ENCODE data around the gene C22orf23. TPM values are rescaled to one million over a fixed set of nuclear protein-coding genes. Genes with fewer than 3 reads are reported as not detected.

Gene C22orf23
- total RNA-seq, 1 donor from 2014 or later = 0.30 TPM

DNA sequence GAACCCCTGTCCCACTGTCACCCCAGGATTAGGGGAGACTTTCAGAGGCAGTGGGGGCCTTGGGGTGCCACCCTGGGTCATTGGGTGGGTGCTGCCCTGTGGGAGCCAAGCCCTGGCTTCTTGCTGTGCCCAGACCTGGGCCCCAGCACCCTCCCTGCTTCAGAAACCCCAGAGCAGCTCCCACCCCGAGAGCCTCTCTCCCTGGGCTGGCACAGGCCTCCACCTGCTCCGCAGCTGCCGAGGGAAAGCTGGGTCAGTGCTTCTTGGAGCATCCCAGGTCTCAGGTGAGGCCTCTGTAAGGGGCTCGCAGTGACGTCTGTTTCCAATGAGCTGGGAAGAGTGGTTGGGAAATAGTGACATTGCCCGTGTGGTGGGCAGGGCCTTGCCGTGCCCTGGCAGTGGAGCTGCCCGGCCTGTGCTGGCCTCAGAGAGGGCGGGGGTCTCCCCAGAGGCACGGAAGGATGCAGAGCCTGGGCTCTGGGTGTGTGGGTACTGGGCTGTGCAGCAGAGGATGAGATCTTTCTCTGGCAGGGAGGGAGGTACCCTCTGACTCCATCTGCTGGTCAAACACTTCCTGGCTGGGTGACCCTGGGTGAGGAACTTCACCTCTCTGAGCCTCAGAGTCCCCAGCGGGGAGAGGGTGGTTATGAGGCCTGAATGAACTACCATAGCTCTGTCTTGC, 23.0 kb downstream of the C22orf23 start:
- intact Hi-C loops (cut with micrococcal nuclease) = no loop called here
- DNase-seq = no peak
- peak; percentile 11 for ATAC-seq

DNA sequence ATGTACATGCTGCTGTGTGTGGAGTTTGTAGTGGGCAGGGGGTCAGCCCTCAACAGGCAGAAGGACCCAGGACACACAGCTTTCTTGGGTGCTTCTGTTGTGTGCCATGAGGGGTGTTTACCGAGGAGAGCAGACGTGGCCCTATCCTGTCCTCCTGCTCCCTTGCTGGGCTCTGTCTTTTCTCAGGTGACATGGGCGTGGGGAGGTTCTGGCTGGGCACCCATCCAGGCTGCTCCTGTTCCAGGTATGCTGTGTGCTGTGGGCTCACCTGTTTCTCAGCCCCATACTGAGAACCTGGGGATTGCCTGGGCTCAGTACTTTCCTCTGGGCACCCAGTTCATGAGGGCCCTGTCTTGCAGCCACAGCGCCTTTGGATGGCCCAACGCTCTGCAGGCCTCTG, 24.0 kb downstream of the C22orf23 start:
- DNase-seq = no peak
- intact Hi-C loops (cut with micrococcal nuclease) = no loop called here
- ATAC-seq = no peak

DNA sequence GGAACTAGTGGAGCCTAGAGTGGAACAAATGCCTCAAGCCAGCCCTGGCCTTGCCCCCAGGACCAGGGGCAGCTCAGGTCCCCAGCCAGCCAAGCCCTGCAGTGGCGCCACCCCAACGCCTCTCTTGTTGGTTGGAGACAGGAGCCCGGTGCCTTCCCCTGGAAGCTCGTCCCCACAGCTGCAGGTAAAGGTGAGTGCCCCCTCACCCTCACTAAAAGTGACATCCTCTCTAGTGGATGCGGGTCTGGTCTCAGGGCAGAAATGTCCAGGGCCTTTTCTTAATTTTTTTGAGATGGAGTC, 25.8 kb downstream of the C22orf23 start:
- DNase-seq (no peak), ATAC-seq (no peak)
- intact Hi-C loops (cut with micrococcal nuclease) = no loop called here

DNA sequence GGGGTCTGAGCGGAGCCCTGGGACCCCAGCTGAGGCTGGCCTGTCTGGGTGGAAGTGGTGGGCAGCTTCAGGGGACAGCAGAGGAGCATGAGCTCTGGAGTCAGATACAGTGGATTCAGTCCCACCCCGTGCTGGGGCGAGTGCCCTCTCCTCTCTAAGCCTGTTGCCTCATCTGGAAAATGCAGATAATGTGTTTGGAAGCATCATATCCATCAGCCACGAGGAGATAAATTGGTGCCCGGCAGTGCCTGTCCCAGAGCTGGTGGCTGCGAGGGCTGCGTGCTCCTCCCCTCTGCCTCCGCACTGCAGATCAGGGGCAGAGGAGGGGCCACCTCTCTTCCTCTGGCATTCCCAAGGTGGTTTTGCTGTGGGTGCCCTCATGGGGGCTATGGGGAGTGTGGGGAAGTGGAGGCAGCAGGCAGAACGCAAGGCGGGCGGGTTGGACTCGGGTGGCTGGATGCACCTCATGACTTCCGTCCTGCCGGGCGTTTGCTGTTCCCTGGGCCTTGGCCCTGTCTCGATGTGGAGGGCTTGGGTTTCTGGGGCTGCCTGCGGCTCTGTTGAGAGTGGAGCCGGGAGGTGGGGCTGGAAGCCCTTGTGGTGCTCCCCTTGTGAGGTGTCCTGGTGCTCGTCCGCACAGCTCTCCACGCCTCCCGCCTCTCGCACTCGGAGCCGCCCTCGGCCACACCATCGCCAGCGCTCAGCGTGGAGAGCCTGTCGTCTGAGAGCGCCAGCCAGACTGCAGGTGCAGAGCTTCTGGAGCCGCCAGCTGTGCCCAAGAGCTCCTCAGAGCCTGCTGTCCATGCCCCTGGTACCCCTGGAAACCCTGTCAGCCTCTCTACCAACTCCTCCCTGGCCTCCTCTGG, 26.4 kb downstream of the C22orf23 start:
- intact Hi-C loops (cut with micrococcal nuclease) = no loop called here
- DNase-seq (no peak), ATAC-seq (no peak)

DNA sequence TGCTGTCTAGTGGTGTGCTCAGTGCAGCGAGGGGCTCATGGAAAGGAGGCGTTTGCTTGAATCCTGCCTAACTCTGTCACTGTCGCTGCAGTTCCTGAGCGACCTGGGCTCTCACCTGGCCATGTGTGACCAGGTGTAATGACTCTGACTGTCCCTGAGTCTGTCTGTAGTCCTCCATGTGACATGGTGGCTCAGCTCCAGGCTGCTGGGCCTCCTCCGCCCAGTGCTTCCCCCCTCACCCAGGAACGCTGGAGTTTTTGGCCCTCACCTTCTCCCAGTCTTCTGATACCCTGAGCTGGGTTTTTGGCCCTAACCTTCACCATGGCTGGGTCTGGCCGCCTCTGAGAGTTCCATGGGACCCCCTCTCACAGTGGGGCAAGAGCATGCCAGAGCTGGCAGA, 27.0 kb downstream of the C22orf23 start:
- DNase-seq (no peak), ATAC-seq (no peak)
- intact Hi-C loops (cut with micrococcal nuclease) = no loop called here

DNA sequence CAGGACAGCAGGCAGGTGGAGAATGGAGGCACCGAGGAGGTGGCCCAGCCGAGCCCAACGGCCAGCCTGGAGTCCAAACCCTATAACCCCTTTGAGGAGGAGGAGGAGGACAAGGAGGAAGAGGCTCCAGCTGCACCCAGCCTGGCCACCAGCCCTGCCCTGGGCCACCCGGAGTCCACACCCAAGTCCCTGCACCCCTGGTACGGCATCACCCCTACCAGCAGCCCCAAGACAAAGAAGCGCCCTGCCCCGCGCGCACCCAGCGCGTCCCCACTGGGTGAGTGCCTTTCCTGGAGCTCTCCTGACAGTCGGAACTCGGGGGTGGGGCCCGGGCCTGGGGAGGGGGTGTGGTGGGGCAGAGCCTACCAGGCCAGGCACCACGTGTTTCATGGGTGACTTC, 27.6 kb downstream of the C22orf23 start:
- intact Hi-C loops (cut with micrococcal nuclease) = no loop called here
- no peak for DNase-seq
- no peak for ATAC-seq

DNA sequence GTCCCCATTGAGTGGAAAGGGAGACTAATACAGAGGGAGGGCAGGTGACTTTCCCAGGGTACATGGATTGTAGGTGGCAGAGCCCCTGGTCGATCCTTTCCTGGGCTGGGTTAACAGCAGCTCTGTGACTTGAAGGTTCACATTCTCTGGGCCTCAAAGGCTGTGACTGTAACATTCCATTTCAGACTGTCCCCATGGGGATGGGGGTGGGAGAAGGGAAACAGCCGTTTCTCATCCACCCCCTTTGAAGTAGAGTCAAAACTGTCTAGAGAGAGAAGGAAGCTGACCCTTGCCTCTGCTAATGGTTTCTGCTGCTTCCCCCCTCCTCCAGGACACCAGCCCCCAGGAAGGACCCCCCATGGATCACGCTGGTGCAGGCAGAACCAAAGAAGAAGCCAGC, 28.1 kb downstream of the C22orf23 start:
- ATAC-seq (no peak), DNase-seq (no peak)
- intact Hi-C loops (cut with micrococcal nuclease) = no loop called here

DNA sequence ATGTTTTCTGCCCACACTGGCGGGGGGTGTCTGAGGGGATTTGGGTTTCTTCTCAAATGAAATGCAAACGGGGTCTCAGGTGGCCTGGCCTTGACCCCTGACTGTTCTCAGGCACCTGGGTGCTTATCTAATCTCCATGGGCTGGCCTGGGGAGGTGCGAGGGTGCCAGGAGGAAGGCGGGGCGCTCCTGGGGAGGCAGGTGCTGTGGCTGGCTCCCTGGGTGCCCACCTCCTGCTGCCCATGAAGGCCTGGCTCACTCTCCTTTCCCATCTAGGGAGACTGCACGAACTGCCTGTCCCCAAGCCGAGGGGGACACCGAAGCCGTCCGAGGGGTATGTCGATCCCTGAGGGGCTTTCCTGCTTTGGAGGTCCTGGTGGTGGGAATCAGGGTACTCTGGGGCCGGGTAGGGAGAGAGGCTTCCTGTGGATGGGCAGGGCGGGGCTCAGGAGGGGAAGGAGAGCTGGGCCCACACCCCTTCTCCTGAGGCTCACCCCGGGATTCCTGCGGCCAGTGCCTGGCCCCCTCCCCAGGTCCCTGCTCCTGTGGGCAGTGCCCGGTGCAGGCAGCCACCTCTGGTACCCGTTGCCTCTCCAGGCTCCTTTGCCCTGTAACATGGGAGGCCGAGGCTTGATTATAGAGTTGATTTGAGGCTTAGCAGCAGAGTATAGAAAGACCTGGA, 28.9 kb downstream of the C22orf23 start:
- ATAC-seq (no peak), DNase-seq (no peak)
- intact Hi-C loops (cut with micrococcal nuclease) = no loop called here

DNA sequence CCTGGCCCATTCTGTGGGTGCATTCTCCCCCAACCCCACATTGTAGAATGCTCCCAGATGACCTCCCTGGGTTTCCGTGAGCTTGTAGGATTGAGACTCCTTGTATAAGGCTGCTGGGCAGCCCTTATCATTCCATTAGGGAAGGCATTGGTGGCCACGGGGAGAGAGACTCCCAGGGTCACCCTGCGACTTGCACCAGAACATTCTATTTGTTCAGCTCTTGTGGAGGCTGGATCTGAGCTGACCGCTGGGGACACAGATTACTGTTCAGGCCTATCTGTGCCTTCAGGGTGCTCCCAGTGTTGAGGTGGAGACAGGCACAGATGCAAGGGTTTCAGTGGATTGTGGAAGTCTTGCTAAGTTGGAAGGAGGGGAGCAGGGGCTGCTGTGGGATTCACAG, 29.5 kb downstream of the C22orf23 start:
- intact Hi-C loops (cut with micrococcal nuclease) = no loop called here
- DNase-seq = no peak
- ATAC-seq = no peak

DNA sequence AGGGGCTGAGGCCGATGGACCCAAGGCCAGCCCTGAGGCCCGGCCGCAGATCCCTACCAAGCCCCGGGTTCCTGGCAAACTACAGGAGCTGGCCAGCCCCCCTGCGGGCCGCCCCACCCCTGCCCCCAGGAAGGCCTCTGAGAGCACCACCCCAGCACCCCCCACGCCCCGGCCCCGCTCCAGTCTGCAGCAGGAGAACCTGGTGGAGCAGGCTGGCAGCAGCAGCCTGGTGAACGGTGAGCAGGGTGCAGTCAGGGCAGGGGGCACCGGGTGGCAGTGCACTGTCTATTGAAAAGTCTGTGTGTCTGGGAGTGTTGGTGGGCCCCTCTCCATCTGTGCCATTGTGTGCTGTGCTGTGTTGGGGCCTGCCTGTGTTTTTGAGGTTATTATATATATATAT, 31.2 kb downstream of the C22orf23 start:
- ATAC-seq = no peak
- no peak for DNase-seq
- intact Hi-C loops (cut with micrococcal nuclease) = no loop called here

DNA sequence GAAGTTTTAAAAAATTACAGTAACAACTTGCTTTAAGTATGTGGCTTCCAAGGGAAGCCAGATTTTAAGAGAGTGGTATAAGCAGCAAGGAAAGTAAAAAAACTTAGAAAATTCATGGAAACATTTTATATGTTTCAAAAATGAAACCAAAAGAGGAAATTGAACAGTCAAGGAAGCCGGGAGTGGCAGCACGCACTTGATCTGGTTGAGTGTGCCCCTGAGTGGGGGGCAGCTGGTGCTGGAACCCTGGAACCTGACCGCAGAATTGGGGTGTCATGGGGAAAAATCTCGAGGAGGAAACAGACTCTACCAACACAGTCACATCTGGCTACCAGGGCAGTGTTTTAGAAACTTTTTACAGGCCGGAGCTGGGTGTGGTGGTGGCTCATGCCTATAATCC, 33.3 kb downstream of the C22orf23 start:
- no peak for ATAC-seq
- intact Hi-C loops (cut with micrococcal nuclease) = no loop called here
- no peak for DNase-seq

DNA sequence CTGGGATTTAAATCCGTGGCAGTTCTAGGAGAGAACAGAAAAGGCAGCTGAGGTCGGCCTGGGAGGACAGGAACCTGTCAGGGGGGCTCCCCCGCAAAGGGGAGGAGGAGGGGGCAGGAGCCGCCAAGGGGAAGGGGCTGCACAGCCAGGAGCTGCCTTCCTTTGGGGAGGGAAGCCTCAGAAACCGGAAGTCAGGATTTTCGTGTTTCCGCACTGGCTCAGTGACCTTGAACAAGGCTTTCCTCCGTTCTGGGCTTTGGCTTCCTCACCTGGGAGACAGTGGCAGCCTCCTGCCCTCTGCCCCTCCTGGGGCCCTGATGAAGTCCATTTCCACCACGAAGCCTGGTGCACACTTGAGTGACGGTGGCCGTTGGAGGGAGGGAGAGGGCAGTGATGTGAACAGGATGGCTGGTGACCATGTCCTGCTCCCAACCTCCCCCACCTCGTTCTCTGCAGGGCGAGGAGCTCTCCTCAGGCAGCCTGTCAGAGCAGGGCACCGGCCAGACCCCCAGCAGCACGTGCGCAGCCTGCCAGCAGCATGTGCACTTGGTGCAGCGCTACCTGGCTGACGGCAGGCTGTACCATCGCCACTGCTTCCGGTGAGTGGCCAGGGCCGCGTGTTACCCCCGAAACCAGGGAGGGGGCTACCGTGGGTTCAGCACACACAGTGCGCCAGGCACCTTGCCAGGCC, 34.7 kb downstream of the C22orf23 start:
- intact Hi-C loops (cut with micrococcal nuclease) = no loop called here
- DNase-seq (no peak), ATAC-seq (no peak)

DNA sequence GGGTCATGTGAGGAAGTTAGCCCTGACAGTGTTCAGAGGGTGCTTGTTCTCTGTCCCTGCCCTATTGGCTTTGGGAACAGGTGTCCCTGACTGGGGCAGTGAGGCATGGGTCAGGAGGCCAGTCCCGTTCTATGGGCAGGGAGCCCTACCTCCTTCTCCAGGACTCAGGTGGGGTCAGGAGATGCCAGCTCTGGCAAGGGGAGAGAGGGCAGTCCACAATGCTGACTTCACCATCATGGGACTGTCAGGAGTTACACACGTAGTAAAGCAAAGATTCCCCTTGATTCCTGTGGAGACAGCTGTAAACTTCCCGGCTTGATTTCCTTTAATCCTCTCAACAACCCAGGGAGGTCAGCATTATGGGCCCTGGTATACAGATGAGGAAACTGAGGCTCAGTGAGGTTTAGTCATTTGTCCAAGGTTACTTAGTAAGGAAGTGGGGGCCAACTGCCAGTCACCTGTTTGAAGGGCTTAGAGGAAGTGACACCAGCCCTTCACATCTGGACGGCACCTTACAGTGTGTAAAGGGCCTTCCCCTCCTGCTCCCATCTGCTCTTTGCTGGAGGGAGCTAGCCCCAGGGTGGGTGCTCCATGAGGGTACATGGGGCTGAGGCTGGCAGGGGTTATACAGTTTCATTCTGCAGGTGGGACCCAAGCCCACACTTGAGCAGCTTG, 35.4 kb downstream of the C22orf23 start:
- intact Hi-C loops (cut with micrococcal nuclease) = no loop called here
- no peak for DNase-seq
- no peak for ATAC-seq

DNA sequence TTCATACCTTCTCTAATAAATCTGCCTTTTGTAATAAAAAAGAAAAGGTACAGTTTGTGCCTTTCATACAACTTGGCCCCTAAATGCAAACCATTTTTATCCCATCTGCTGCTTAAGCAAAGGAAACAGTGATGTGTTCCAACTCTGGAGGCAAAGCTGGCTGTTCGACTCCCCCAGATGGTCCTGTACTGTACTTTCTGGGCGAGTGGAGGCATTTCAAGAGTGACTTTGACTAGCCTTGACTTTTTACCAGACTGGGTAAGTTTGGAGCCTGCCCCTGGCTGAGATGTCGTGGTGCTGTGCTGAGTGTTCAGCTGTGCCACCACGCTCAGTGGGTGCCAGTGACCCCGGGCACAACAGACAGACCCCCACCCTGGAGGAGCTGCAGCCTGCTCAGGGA, 37.1 kb downstream of the C22orf23 start:
- DNase-seq = no peak
- no peak for ATAC-seq
- intact Hi-C loops (cut with micrococcal nuclease) = no loop called here

DNA sequence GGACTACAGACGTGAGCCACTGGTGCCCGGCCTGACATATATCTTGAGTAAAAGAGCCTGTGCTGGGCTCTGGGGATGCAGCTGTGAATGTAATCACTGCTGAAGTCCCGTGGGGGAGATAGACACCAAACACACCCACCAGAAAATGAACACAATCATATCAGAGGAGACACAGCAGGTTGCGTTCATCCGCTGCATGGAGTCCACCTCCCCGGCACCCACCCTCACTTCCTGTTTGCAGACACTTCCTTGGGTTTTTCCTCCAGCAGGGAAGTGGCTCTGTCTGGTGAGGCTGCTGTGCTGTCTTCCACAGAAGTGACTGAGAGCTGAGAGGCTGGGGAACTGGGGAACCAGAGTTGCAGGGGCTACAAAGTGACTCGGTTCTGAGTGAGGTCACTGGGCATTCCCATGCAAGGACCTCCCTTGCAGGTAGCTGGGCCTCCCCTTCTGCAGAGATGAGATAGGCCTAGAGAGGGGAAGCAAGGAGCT, 40.1 kb downstream of the C22orf23 start:
- intact Hi-C loops (cut with micrococcal nuclease) = no loop called here
- DNase-seq (no peak), ATAC-seq (peak; percentile 61)

DNA sequence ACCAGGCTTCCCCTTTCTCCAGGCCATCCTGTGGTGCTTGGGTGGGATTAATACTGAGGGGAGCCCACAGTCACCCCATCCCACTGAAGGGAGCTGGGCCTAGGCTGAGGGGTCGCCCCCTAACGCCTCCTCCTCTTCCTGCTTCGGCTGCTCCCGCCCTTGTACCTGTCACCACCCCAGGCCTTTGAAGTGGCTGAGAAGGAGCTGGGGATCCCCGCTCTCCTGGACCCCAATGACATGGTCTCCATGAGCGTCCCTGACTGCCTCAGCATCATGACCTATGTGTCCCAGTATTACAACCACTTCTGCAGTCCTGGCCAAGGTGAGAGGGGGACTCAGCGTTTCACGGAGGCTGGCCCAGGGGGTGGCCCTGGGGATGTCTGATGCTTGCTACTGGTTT, 41.2 kb downstream of the C22orf23 start:
- intact Hi-C loops (cut with micrococcal nuclease) = no loop called here
- ATAC-seq (no peak), DNase-seq (no peak)

DNA sequence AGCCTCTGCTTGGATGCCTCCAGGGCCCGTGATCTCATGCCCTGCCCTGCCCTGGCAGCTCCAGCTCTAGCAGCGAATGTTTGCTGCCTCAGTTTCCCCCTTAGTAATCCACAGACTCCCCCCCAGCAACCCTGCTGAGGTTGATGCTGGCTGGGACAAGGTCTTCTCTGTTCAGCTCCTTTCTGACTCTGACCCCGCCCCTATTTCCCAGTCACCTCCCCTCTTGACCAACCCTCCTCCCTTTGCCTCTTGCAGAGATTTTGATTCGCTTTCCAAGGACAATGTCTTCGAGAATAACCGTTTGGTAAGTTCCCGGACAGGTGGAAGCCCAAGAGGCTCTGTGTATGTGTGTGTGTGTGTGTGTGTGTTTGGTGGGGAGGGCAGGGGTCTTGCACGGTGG, 41.7 kb downstream of the C22orf23 start:
- intact Hi-C loops (cut with micrococcal nuclease) = no loop called here
- ATAC-seq (no peak), DNase-seq (no peak)

DNA sequence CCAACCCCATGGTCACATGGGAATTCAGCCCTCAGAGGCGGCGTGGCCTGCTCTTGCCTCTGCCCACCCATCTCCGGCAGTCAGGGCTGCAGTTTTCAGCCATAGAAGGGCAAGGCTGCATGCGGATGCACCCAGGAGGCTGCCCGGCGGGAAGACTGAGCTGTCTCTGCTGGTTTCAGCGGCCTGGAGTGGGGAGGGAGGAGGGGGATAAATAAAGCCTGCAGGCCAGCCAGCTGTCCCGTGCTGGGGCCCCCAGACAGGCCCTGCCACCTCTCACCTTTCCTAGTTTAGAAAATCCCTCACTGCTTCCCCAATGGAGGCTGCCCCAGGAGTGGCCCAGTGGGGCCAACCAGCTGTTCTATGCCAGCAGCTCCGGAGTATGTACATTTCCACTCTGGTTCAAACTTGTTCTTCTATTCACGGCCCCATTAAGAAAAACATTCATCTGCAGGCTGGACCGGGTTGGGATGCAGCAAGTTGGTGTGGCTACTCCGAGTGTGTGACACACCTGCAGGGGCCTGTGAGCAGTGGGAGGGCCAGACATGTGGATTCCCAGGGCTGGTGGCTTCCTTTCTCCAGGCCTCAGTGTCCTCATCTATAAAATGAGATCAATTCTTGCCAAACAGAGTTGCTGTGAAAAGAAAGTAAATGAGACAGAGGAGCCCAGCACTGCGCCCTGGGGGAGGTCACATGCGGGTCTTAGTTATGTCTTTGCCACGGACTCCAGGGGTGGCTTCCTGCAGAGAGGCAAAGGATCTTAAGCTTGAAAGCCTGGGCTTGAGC, 42.3 kb downstream of the C22orf23 start:
- DNase-seq (no peak), ATAC-seq (no peak)
- intact Hi-C loops (cut with micrococcal nuclease) = no loop called here

DNA sequence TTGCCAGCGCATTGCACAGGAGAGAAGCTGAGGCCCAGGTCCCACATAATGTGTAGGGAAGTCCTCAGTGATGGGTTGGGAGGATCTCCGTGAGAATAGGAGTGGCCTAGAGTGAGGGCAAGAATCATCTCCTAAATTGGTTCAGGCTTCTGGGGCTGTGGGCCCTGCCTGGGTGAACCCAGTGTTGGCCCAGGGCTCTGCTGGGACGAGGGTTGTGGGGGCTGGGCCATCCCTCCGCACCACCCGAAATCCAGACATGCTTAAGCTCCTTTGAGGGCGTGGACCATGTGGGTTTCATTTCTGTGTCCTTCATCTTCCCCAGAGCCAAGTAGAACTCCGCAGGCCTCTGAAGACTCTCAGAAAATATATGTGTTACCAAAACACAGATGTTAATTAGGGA, 43.6 kb downstream of the C22orf23 start:
- intact Hi-C loops (cut with micrococcal nuclease) = no loop called here
- DNase-seq (no peak), ATAC-seq (no peak)

Data from left ventricle myocardium superior (tissue), 1 donor.